NT2/D1 (cell line): ENCODE data around the gene C2CD2L.

Experiments used
- YY1 ChIP-seq: IDR thresholded peaks from 2 replicates; pipeline ENCODE4 v1.6.1; 2011; ENCODE audit not compliant: insufficient read length, insufficient read depth
- ZNF274 ChIP-seq: IDR thresholded peaks from 2 replicates; pipeline ENCODE4 v1.6.1; 2011; ENCODE audit warnings: mild to moderate bottlenecking, low read depth, low read length

GRCh38 chr11:119094816-119095065, 12.4 kb upstream of the C2CD2L start:
- no peak for TF ChIP-seq YY1
- TF ChIP-seq ZNF274 = no peak
